Measurements from ENCODE around the gene CALCB. TPM values are rescaled to one million over a fixed set of nuclear protein-coding genes. Genes with fewer than 3 reads are reported as not detected.
"Not testable (repeated sequence)": the region's sequence is repeated elsewhere in the genome, so short reads cannot be mapped to it uniquely, and the experiment has no call there.

CALCB gene
- total RNA-seq, 1 donor from 2014 or later = not detected

- Mint-ChIP-seq H3K36me3 (ENCODE audit: unreplicated experiment) (no peaks in the 10 kb centered on the region), H3K4me3 (ENCODE audit: unreplicated experiment) (no peak overlapping the region), H3K4me1 (ENCODE audit: unreplicated experiment) (no peaks in the 10 kb centered on the region), H3K27me3 (ENCODE audit: unreplicated experiment) (no peaks in the 10 kb centered on the region), H3K9me3 (ENCODE audit: unreplicated experiment) (no peaks in the 10 kb centered on the region), H3K27ac (ENCODE audit: unreplicated experiment) (no peak overlapping the region)
- no peak for TF ChIP-seq CTCF (IDR thresholded peaks at IDR 0.05)
- no peak for DNase-seq (ENCODE audit: extremely low spot score, unreplicated experiment)
These were observed 38.6 kb upstream of the CALCB start for GRCh38 chr11:15034687-15035267.

- Mint-ChIP-seq H3K27me3 (ENCODE audit: unreplicated experiment) (no peaks in the 10 kb centered on the region), H3K27ac (ENCODE audit: unreplicated experiment) (no peak overlapping the region), H3K9me3 (ENCODE audit: unreplicated experiment) (no peaks in the 10 kb centered on the region), H3K36me3 (ENCODE audit: unreplicated experiment) (no peaks in the 10 kb centered on the region), H3K4me1 (ENCODE audit: unreplicated experiment) (no peaks in the 10 kb centered on the region), H3K4me3 (ENCODE audit: unreplicated experiment) (no peak overlapping the region)
- no peak for TF ChIP-seq CTCF (IDR thresholded peaks at IDR 0.05)
- no peak for DNase-seq (ENCODE audit: extremely low spot score, unreplicated experiment)
These were observed 38.1 kb upstream of the CALCB start for GRCh38 chr11:15035283-15035682.

- no peaks in the 10 kb centered on the region for H3K9me3 Mint-ChIP-seq (ENCODE audit: unreplicated experiment)
- no peaks in the 10 kb centered on the region for H3K36me3 Mint-ChIP-seq (ENCODE audit: unreplicated experiment)
- H3K4me1 Mint-ChIP-seq (ENCODE audit: unreplicated experiment) = no peaks in the 10 kb centered on the region
- no peak for DNase-seq (ENCODE audit: extremely low spot score, unreplicated experiment)
- no peak overlapping the region for H3K4me3 Mint-ChIP-seq (ENCODE audit: unreplicated experiment)
- H3K27me3 Mint-ChIP-seq (ENCODE audit: unreplicated experiment) = no peaks in the 10 kb centered on the region
- no peak overlapping the region for H3K27ac Mint-ChIP-seq (ENCODE audit: unreplicated experiment)
- TF ChIP-seq CTCF (IDR thresholded peaks at IDR 0.05) = no peak
These were observed 34.4 kb upstream of the CALCB start for GRCh38 chr11:15038963-15039362.

GRCh38 chr11:15045209-15045608, 28.2 kb upstream of the CALCB start:
- Mint-ChIP-seq H3K27ac (ENCODE audit: unreplicated experiment) (no peak overlapping the region), H3K36me3 (ENCODE audit: unreplicated experiment) (no peaks in the 10 kb centered on the region), H3K27me3 (ENCODE audit: unreplicated experiment) (no peaks in the 10 kb centered on the region), H3K9me3 (ENCODE audit: unreplicated experiment) (no peaks in the 10 kb centered on the region), H3K4me1 (ENCODE audit: unreplicated experiment) (no peaks in the 10 kb centered on the region), H3K4me3 (ENCODE audit: unreplicated experiment) (no peak overlapping the region)
- no peak for DNase-seq (ENCODE audit: extremely low spot score, unreplicated experiment)
- TF ChIP-seq CTCF (IDR thresholded peaks at IDR 0.05) = no peak

- Mint-ChIP-seq H3K9me3 (ENCODE audit: unreplicated experiment) (no peaks in the 10 kb centered on the region), H3K27me3 (ENCODE audit: unreplicated experiment) (no peaks in the 10 kb centered on the region), H3K4me1 (ENCODE audit: unreplicated experiment) (no peaks in the 10 kb centered on the region), H3K4me3 (ENCODE audit: unreplicated experiment) (no peak overlapping the region), H3K27ac (ENCODE audit: unreplicated experiment) (no peak overlapping the region), H3K36me3 (ENCODE audit: unreplicated experiment) (no peaks in the 10 kb centered on the region)
- no peak for TF ChIP-seq CTCF (IDR thresholded peaks at IDR 0.05)
- no peak for DNase-seq (ENCODE audit: extremely low spot score, unreplicated experiment)
These were observed 27.5 kb upstream of the CALCB start for GRCh38 chr11:15045891-15046290.

GRCh38 chr11:15046673-15047072, 26.7 kb upstream of the CALCB start:
- H3K9me3 Mint-ChIP-seq (ENCODE audit: unreplicated experiment); H3K36me3 Mint-ChIP-seq (ENCODE audit: unreplicated experiment); DNase-seq (ENCODE audit: extremely low spot score, unreplicated experiment); H3K4me3 Mint-ChIP-seq (ENCODE audit: unreplicated experiment); H3K27ac Mint-ChIP-seq (ENCODE audit: unreplicated experiment); H3K27me3 Mint-ChIP-seq (ENCODE audit: unreplicated experiment); H3K4me1 Mint-ChIP-seq (ENCODE audit: unreplicated experiment): not testable (repeated sequence)

Data from osteocyte (in vitro differentiated cells).